ENCODE results near the gene TMEM198. TPM values are rescaled to one million over a fixed set of nuclear protein-coding genes. Genes with fewer than 3 reads are reported as not detected.
A peak's percentile ranks its signal among the peaks of the same experiment; 100 is the strongest.

TMEM198 gene
- total RNA-seq, 1 experiment from 2014 or later = 2.3 TPM

- Histone ChIP-seq H3K4me3 (ENCODE audit: low read depth in 2 of 2, low read length in 2 of 2) (peak within 1 kb of the TSS; percentile 78 to 93), H3K27ac (ENCODE audit: low read length) (peak within 1 kb of the TSS; percentile 99), H3K9me3 (ENCODE audit: control insufficient read depth, insufficient read depth, low read depth, low read length) (no peaks in the 10 kb centered on the region), H3K27me3 (ENCODE audit: control insufficient read depth, insufficient read depth, low read length) (no peaks in the 10 kb centered on the region), H3K36me3 (ENCODE audit: control insufficient read depth, insufficient read depth, low read length) (peaks cover 4% of the 10 kb centered on the region), H3K4me1 (ENCODE audit: control insufficient read depth, insufficient read depth, low read length) (peaks cover 7% of the 10 kb centered on the region; the same call in 1 of the 2 replicates)
- TF ChIP-seq SIN3A (IDR thresholded peaks at IDR 0.05; ENCODE audit: borderline replicate concordance, insufficient read depth, low read depth, low read length) = peak; percentile 73
- no peak for TF ChIP-seq TCF7L2 (IDR thresholded peaks at IDR 0.05; ENCODE audit: low read depth, low read length)
- peak; percentile 96 for TF ChIP-seq POLR2AphosphoS5 (IDR thresholded peaks at IDR 0.05; ENCODE audit: low read depth, low read length)
- no peak for TF ChIP-seq CTCF (IDR thresholded peaks at IDR 0.05)
- TF ChIP-seq, protein P1, sequence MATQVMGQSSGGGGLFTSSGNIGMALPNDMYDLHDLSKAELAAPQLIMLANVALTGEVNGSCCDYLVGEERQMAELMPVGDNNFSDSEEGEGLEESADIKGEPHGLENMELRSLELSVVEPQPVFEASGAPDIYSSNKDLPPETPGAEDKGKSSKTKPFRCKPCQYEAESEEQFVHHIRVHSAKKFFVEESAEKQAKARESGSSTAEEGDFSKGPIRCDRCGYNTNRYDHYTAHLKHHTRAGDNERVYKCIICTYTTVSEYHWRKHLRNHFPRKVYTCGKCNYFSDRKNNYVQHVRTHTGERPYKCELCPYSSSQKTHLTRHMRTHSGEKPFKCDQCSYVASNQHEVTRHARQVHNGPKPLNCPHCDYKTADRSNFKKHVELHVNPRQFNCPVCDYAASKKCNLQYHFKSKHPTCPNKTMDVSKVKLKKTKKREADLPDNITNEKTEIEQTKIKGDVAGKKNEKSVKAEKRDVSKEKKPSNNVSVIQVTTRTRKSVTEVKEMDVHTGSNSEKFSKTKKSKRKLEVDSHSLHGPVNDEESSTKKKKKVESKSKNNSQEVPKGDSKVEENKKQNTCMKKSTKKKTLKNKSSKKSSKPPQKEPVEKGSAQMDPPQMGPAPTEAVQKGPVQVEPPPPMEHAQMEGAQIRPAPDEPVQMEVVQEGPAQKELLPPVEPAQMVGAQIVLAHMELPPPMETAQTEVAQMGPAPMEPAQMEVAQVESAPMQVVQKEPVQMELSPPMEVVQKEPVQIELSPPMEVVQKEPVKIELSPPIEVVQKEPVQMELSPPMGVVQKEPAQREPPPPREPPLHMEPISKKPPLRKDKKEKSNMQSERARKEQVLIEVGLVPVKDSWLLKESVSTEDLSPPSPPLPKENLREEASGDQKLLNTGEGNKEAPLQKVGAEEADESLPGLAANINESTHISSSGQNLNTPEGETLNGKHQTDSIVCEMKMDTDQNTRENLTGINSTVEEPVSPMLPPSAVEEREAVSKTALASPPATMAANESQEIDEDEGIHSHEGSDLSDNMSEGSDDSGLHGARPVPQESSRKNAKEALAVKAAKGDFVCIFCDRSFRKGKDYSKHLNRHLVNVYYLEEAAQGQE (IDR thresholded peaks at IDR 0.05; ENCODE audit: insufficient read depth in 1 of 2, low read depth in 2 of 2, low read length in 1 of 2) = no peak; a peak in 1 of 4 replicates
- peak; percentile 98 for ATAC-seq
- no TSS peak for BruUV-seq (replicated peaks)
- in situ Hi-C loops (cut with HindIII; ENCODE audit: low pct_unique_long_range_greater_than_20kb, low sequenced_read_pairs) = no loop called here
- intact Hi-C loops (cut with micrococcal nuclease; ENCODE audit: unreplicated experiment) = no loop called here
- DNase-seq (ENCODE audit: low read depth, low spot score) = peak; percentile 87
- CTCF ChIA-PET = no interaction called here
- POLR2A ChIA-PET = interaction anchor here (0.6 to 1.1 kb wide), 5 partner anchors 26 to 1362 kb away, joined by 3 to 6 read pairs (median 4); partner anchors contain the start of genes INHA and OBSL1
Measured at GRCh38 chr2:219597552-219598307, 53.9 kb downstream of the TMEM198 start, which contains the start of gene STK11IP. Gene STK11IP (plus strand): TSS chr2:219597857. CDS start chr2:219598120, 263 bp downstream.

DNA sequence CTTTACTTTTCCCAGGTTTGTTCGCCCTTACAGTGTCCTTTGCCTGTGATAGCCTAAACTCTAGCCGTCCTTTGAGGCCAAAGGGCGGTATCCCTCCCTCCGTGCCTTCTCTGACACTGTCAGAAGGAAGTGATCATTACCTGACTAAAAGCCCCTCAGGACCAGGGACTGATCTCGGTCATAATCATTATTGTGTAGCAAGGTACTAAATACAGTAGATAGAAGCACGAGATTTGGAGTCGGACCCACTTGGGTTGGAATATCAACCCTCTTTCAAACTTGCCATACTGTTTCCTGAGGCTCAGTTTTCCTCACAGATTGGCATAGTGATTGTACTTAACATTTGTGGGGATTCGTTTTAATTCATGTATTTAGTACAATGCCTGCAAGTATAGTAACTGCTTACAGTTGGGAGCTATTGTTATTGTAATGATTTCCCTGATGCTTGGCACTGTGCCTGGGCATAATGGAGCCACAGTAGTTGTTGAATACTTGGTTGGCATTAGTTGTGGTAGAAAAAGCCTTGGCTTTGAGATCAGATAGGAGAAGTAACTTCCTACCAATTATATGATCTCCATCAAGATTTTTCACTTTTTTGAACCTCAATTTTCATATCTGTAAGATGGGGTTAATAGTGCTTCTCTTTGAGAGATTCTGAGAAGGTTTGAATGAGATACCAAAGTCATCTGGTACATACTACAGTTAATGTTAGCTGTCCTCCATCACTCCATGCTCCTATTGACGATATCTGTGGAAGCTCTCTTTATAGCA, 54.7 kb downstream of the TMEM198 start:
- ATAC-seq = no peak; the same call in 1 of the 2 replicates
- H3K27ac ChIP-seq (ENCODE audit: low read length) = peak overlapping the region; percentile 99
- peaks cover 4% of the 10 kb centered on the region for H3K36me3 ChIP-seq (ENCODE audit: control insufficient read depth, insufficient read depth, low read length)
- in situ Hi-C loops (cut with HindIII; ENCODE audit: low pct_unique_long_range_greater_than_20kb, low sequenced_read_pairs) (no loop called here), intact Hi-C loops (cut with micrococcal nuclease; ENCODE audit: unreplicated experiment) (no loop called here)
- POLR2A ChIA-PET = interaction anchor here (0.6 to 0.7 kb wide), 3 partner anchors 46 to 1363 kb away, joined by 4 to 6 read pairs (median 5); no protein-coding TSS in a partner anchor
- DNase-seq (ENCODE audit: low read depth, low spot score) = no peak
- H3K27me3 ChIP-seq (ENCODE audit: control insufficient read depth, insufficient read depth, low read length) = no peaks in the 10 kb centered on the region
- CTCF ChIA-PET = no interaction called here
- TF ChIP-seq SIN3A (IDR thresholded peaks at IDR 0.05; ENCODE audit: borderline replicate concordance, insufficient read depth, low read depth, low read length) (no peak), TCF7L2 (IDR thresholded peaks at IDR 0.05; ENCODE audit: low read depth, low read length) (no peak), CTCF (IDR thresholded peaks at IDR 0.05) (no peak), POLR2AphosphoS5 (IDR thresholded peaks at IDR 0.05; ENCODE audit: low read depth, low read length) (no peak; the same call in 1 of the 2 replicates)
- TF ChIP-seq, protein P1 (IDR thresholded peaks at IDR 0.05; ENCODE audit: insufficient read depth in 1 of 2, low read depth in 2 of 2, low read length in 1 of 2) = no peak
- peak overlapping the region; percentile 78 to 93 for H3K4me3 ChIP-seq (ENCODE audit: low read depth in 2 of 2, low read length in 2 of 2)
- peaks cover 7% of the 10 kb centered on the region; the same call in 1 of the 2 replicates for H3K4me1 ChIP-seq (ENCODE audit: control insufficient read depth, insufficient read depth, low read length)
- TSS peak; percentile 90 for BruUV-seq (replicated peaks)
- no peaks in the 10 kb centered on the region for H3K9me3 ChIP-seq (ENCODE audit: control insufficient read depth, insufficient read depth, low read depth, low read length)
